GM12878 (cell line): Measurements from ENCODE around the gene ITLN1. TPM values are rescaled to one million over a fixed set of nuclear protein-coding genes. Genes with fewer than 3 reads are reported as not detected.

Source experiments
- ATAC-seq: fragments of 200-7000 bp; cut with Tn5 transposase; 3 replicates; pipeline ENCODE4 v1.9.1; 2020; ENCODE audit warnings: mild to moderate bottlenecking, moderate library complexity
- BruUV-seq: library from RNA; stranded (reverse); fragments of 400-500 nt; replicated peaks from 2 replicates; lab custom pipeline; 2021; lab: Mats Ljungman, UMichigan
- CTCF ChIA-PET: fragments of 300-600 bp; sonication (Branson Sonifier 250); formaldehyde crosslinking; extraction: SDS; loops from one replicate; lab custom pipeline; 2021; ENCODE audit warnings: inconsistent platforms; lab: Yijun Ruan, JAX
- POLR2A ChIA-PET: fragments of 350-600 bp; formaldehyde crosslinking; extraction: SDS; loops from one replicate; lab custom pipeline; 2021; ENCODE audit warnings: inconsistent platforms; lab: Charles Lee
- RAD21 ChIA-PET: fragments of 300-600 bp; sonication (Branson Sonifier 250); formaldehyde crosslinking; loops from one replicate; lab custom pipeline; 2023; ENCODE audit warnings: antibody characterized with exemption; ENCODE audit not compliant: unreplicated experiment; lab: Charles Lee
- SMC1A ChIA-PET: fragments of 300-600 bp; sonication (Branson Sonifier 250); formaldehyde crosslinking; loops from one replicate; lab custom pipeline; 2023; ENCODE audit not compliant: unreplicated experiment, uncharacterized antibody; lab: Charles Lee
- DNase-seq: peaks from one replicate; pipeline ENCODE4 v3.0.0-alpha.2; 2011; ENCODE audit warnings: low read depth, low spot score
- FAIRE-seq: peaks from 3 replicates; lab custom pipeline; 2011; peaks lifted over from hg19 to GRCh38; lab: Jason Lieb, UNC
- H2AFZ ChIP-seq: 2 replicates; pipeline ENCODE4 v1.6.0; 2011; ENCODE audit warnings: low read depth, low read length, control low read depth; ENCODE audit not compliant: control insufficient read depth
- H3K27ac ChIP-seq: 2 replicates; pipeline ENCODE4 v1.5.1; 2011; ENCODE audit warnings: control low read depth; ENCODE audit not compliant: control insufficient read depth, insufficient read depth
- H3K27me3 ChIP-seq, 2 experiments: replicated peaks in 1 of 2; 2 replicates each; pipeline versions ENCODE4 v1.6.0 to v1.6.1; 2011; ENCODE audit warnings: low read length in 1 of 2; ENCODE audit not compliant: control insufficient read depth in 2 of 2, insufficient read depth in 2 of 2
- H3K36me3 ChIP-seq, 2 experiments: 2 replicates each; pipeline ENCODE4 v1.5.1; 2011; ENCODE audit warnings: low read length in 1 of 2; ENCODE audit not compliant: control insufficient read depth in 2 of 2, insufficient read depth in 2 of 2
- H3K4me1 ChIP-seq: 2 replicates; pipeline ENCODE4 v1.6.1; 2011; ENCODE audit warnings: mild to moderate bottlenecking, low read length, moderate library complexity, mixed read lengths; ENCODE audit not compliant: control insufficient read depth, insufficient read depth
- H3K4me2 ChIP-seq: 2 replicates; pipeline ENCODE4 v1.6.0; 2011; ENCODE audit warnings: control low read depth; ENCODE audit not compliant: control insufficient read depth, insufficient read depth
- H3K4me3 ChIP-seq: fragments of 200-600 bp; sonication (generic); 2 replicates; pipeline ENCODE4 v1.5.1; 2016
- H3K79me2 ChIP-seq: 2 replicates; pipeline ENCODE4 v1.6.0; 2011; ENCODE audit warnings: low read length; ENCODE audit not compliant: control insufficient read depth, insufficient read depth
- H3K9ac ChIP-seq: 2 replicates; pipeline ENCODE4 v1.8.0; 2011; ENCODE audit warnings: low read length, control low read depth, mixed read lengths; ENCODE audit not compliant: control insufficient read depth, insufficient read depth
- H3K9me3 ChIP-seq: replicated peaks from 3 replicates; pipeline ENCODE4 v1.5.1; 2011; ENCODE audit warnings: mild to moderate bottlenecking, low read length; ENCODE audit not compliant: control insufficient read depth, insufficient read depth
- H4K20me1 ChIP-seq: 2 replicates; pipeline ENCODE4 v1.6.0; 2011; ENCODE audit not compliant: control insufficient read depth, insufficient read depth
- ASH2L ChIP-seq: fragments of 300-600, 200-600 bp; sonication (generic); IDR thresholded peaks from 2 replicates; pipeline ENCODE4 v1.6.1; 2017; ENCODE audit warnings: low read depth, mild to moderate bottlenecking, borderline replicate concordance
- CBX3 ChIP-seq: fragments of 200-600 bp; sonication (generic); IDR thresholded peaks from 2 replicates; pipeline ENCODE4 v1.6.1; 2016; ENCODE audit warnings: low read depth, borderline replicate concordance
- CEBPB ChIP-seq, 2 experiments: fragments of 150-350 bp in 1 of 2; IDR thresholded peaks; 2 replicates each; pipeline ENCODE4 v1.6.1; 2012 to 2014; ENCODE audit warnings: low read depth in 2 of 2, low read length in 2 of 2, borderline replicate concordance in 1 of 2, inconsistent platforms in 1 of 2
- DPF2 ChIP-seq: fragments of 450-650 bp; IDR thresholded peaks from 2 replicates; pipeline ENCODE4 v1.6.1; 2017; ENCODE audit warnings: mild to moderate bottlenecking
- KDM1A ChIP-seq: fragments of 200-600 bp; sonication (generic); IDR thresholded peaks from 2 replicates; pipeline ENCODE4 v1.6.1; 2016; ENCODE audit warnings: borderline replicate concordance
- MLLT1 ChIP-seq: fragments of 450-650 bp; IDR thresholded peaks from 2 replicates; pipeline ENCODE4 v1.6.1; 2016; ENCODE audit warnings: mild to moderate bottlenecking
- PAX8 ChIP-seq: fragments of 450-650 bp; IDR thresholded peaks from 2 replicates; pipeline ENCODE4 v1.6.1; 2017; ENCODE audit warnings: mild to moderate bottlenecking, moderate library complexity
- PRDM15 ChIP-seq: fragments of 450-650 bp; formaldehyde crosslinking; IDR thresholded peaks from 2 replicates; pipeline ENCODE4 v1.4.0; 2020; ENCODE audit warnings: mild to moderate bottlenecking, moderate library complexity
- RELA ChIP-seq: fragments of 450-650 bp; IDR thresholded peaks from 2 replicates; pipeline ENCODE4 v1.8.0; 2014; ENCODE audit warnings: borderline replicate concordance; ENCODE audit not compliant: partially characterized antibody
- SRF ChIP-seq, 2 experiments: IDR thresholded peaks; 2 replicates each; pipeline ENCODE4 v1.6.1; 2011; ENCODE audit warnings: low read depth in 2 of 2, low read length in 2 of 2, mild to moderate bottlenecking in 1 of 2, moderate library complexity in 1 of 2
- TARDBP ChIP-seq: IDR thresholded peaks from 2 replicates; pipeline ENCODE4 v1.6.1; 2016; ENCODE audit warnings: borderline replicate concordance
- ZBTB11 ChIP-seq: fragments of 450-650 bp; formaldehyde crosslinking; IDR thresholded peaks from 2 replicates; pipeline ENCODE4 v1.5.0; 2022; ENCODE audit warnings: mild to moderate bottlenecking, missing genetic modification characterization
- ZNF217 ChIP-seq: fragments of 450-650 bp; IDR thresholded peaks from 2 replicates; pipeline ENCODE4 v1.6.1; 2017; ENCODE audit warnings: antibody characterized with exemption, mild to moderate bottlenecking
- ZNF274 ChIP-seq: IDR thresholded peaks from one replicate; pipeline ENCODE4 v1.8.0; 2011; ENCODE audit not compliant: insufficient read length, insufficient read depth
- WGBS: methylation state at CpG from one replicate; pipeline ENCODE4 v1.1.6; 2016; ENCODE audit warnings: low lambda C conversion rate; ENCODE audit not compliant: insufficient replicate concordance, insufficient coverage; ENCODE audit errors: missing lambda C conversion rate; 5-methylcytosine and 5-hydroxymethylcytosine counted together
- in situ Hi-C: fragments of 300-500 bp; cut with MboI; formaldehyde crosslinking; loops from 9 replicates; pipeline ENCODE4 v1.14.3; 2018; ENCODE audit warnings: mixed read lengths
- intact Hi-C: fragments of 100-400 bp; cut with micrococcal nuclease; formaldehyde crosslinking; loops from one replicate; pipeline ENCODE4 v1.14.2; 2022; ENCODE audit not compliant: unreplicated experiment
- polyA plus RNA-seq, 11 experiments: library from polyadenylated mRNA; depleted of rRNA in 4 of 11; unstranded in 6 of 11; stranded (reverse) in 5 of 11; fragments of >200 nt; fragmentation: Nextera tagmentation in 4 of 11; fragmentation: Illumina TruSeq in 1 of 11; extraction: Ambion mirVana in 4 of 11; extraction: Trizol in 1 of 11; gene quantifications; 1 replicate in 1 of 11; 2 replicates in 10 of 11; pipeline versions ENCODE4 v1.2.1 to v1.2.3, GENCODE V29; 2011 to 2016; ENCODE audit warnings: inconsistent platforms in 2 of 11, missing spikeins in 2 of 11, low read depth in 1 of 11
- total RNA-seq, 4 experiments: library from RNA; depleted of rRNA in 3 of 4; stranded (reverse); fragments of >200 nt in 3 of 4; fragmentation: Illumina TruSeq in 1 of 4; extraction: Trizol in 1 of 4; gene quantifications; 2 replicates each; pipeline versions ENCODE4 v1.2.1 to v1.2.3, GENCODE V29; 2013 to 2021

The ITLN1 gene
- total and polyA plus RNA-seq, 10 of the 15 experiments (the other 5 are each of a cell fraction or from before 2014, with no cell fraction given) = not detected

- Histone ChIP-seq H3K27me3 (no peaks in the 10 kb centered on the region), H3K36me3 (no peaks in the 10 kb centered on the region; a peak in 1 of 4 replicates), H3K27ac (no peak within 1 kb of the TSS), H3K79me2 (no peaks in the 10 kb centered on the region), H3K4me1 (peaks cover 15% of the 10 kb centered on the region), H3K4me3 (peak within 1 kb of the TSS; percentile 32; the same call in 1 of the 2 replicates), H4K20me1 (no peaks in the 10 kb centered on the region), H2AFZ (peak within 1 kb of the TSS; percentile 49), H3K4me2 (peak within 1 kb of the TSS; percentile 60), H3K9me3 (no peaks in the 10 kb centered on the region), H3K9ac (no peak within 1 kb of the TSS)
- ChIA-PET SMC1A (interaction anchor here (0.9 to 13.7 kb wide), 18 partner anchors 9 to 154 kb away, joined by 3 to 229 read pairs (median 7); partner anchors contain the start of genes ITLN1 and ITLN2), POLR2A (interaction anchor here (0.6 to 3.8 kb wide), 14 partner anchors 10 to 149 kb away, joined by 3 to 25 read pairs (median 5); no protein-coding TSS in a partner anchor), CTCF (interaction anchor here (0.6 to 7.0 kb wide), 21 partner anchors 9 to 235 kb away, joined by 3 to 99 read pairs (median 4); no protein-coding TSS in a partner anchor), RAD21 (interaction anchor here (0.7 to 4.6 kb wide), 25 partner anchors 11 to 234 kb away, joined by 3 to 50 read pairs (median 6); partner anchors contain the start of genes F11R, ITLN2 and LY9)
- FAIRE-seq (peak; percentile 72), DNase-seq (peak; percentile 71), ATAC-seq (peak; percentile 96)
- in situ Hi-C loops = no loop called here
- WGBS = 5% methylated on average over 12 of the region's 12 CpGs
- intact Hi-C loops = no loop called here
- BruUV-seq = TSS peak; percentile 74
- no peak for TF ChIP-seq ZNF274
- TF ChIP-seq ZNF217 = no peak
- TF ChIP-seq MLLT1 = peak; percentile 68
- no peak for TF ChIP-seq ZBTB11 (CRISPR knock-in tag)
- no peak for TF ChIP-seq CBX3
- TF ChIP-seq DPF2 = peak; percentile 62
- TF ChIP-seq PRDM15 (CRISPR knock-in tag) = no peak
- no peak for TF ChIP-seq TARDBP
- no peak for TF ChIP-seq SRF (IDR thresholded peaks at IDR 0.05; ENCODE audit: low read depth in 2 of 2, low read length in 2 of 2)
- TF ChIP-seq ASH2L = no peak
- TF ChIP-seq PAX8 = no peak
- TF ChIP-seq RELA = peak; percentile 74
- TF ChIP-seq CEBPB (IDR thresholded peaks at IDR 0.05; ENCODE audit: borderline replicate concordance in 1 of 2, low read depth in 2 of 2, low read length in 2 of 2) = no peak
- TF ChIP-seq KDM1A = no peak
Measured at GRCh38 chr1:160862203-160863060, 22.5 kb downstream of the ITLN1 start, which contains the start of gene CD244. Gene CD244 (minus strand): TSS chr1:160862887. CDS start chr1:160862677, 210 bp downstream.
